KMS-11 (cell line): ENCODE data around the gene H3-3A.

Experiments used
- H2AFZ ChIP-seq: fragments of 200-600 bp; sonication (generic); 2 replicates; pipeline ENCODE4 v1.6.1; 2016; ENCODE audit warnings: antibody characterized with exemption, mixed run types, low read depth
- H3K27ac ChIP-seq: fragments of 200-600 bp; sonication (generic); 2 replicates; pipeline ENCODE4 v1.6.1; 2016; ENCODE audit warnings: mild to moderate bottlenecking, mixed run types
- H3K27me3 ChIP-seq: fragments of 200-600 bp; sonication (generic); 2 replicates; pipeline ENCODE4 v1.6.1; 2017; ENCODE audit warnings: mild to moderate bottlenecking, low read depth, mixed run types, moderate library complexity; ENCODE audit not compliant: insufficient read depth
- H3K36me3 ChIP-seq: fragments of 200-600 bp; sonication (generic); 2 replicates; pipeline ENCODE4 v1.6.1; 2017; ENCODE audit warnings: mild to moderate bottlenecking, mixed run types; ENCODE audit not compliant: insufficient read depth
- H3K4me1 ChIP-seq: fragments of 200-600 bp; sonication (generic); 2 replicates; pipeline ENCODE4 v1.6.1; 2016; ENCODE audit warnings: mild to moderate bottlenecking, low read depth, mixed run types; ENCODE audit not compliant: poor library complexity, severe bottlenecking
- H3K4me2 ChIP-seq: fragments of 200-600 bp; sonication (generic); 2 replicates; pipeline ENCODE4 v1.7.0; 2016; ENCODE audit warnings: mild to moderate bottlenecking, mixed run types
- H3K4me3 ChIP-seq: fragments of 200-600 bp; sonication (generic); IDR thresholded peaks from 2 replicates; pipeline ENCODE4 v1.6.1; 2017; ENCODE audit warnings: low read depth, low read length, mixed read lengths; ENCODE audit not compliant: insufficient read depth
- H3K79me2 ChIP-seq: fragments of 200-600 bp; sonication (generic); 2 replicates; pipeline ENCODE4 v1.6.1; 2016; ENCODE audit warnings: low read depth, mixed run types; ENCODE audit not compliant: insufficient read depth
- H3K9ac ChIP-seq: fragments of 200-600 bp; sonication (generic); 2 replicates; pipeline ENCODE4 v1.6.1; 2016; ENCODE audit warnings: mild to moderate bottlenecking, mixed run types
- H4K20me1 ChIP-seq: fragments of 200-600 bp; sonication (generic); 2 replicates; pipeline ENCODE4 v1.6.1; 2016; ENCODE audit warnings: mild to moderate bottlenecking, mixed run types; ENCODE audit not compliant: insufficient read depth
- CTCF ChIP-seq: fragments of 200-600 bp; sonication (generic); conservative IDR thresholded peaks from 2 replicates; pipeline ENCODE4 v1.6.1; 2017; ENCODE audit warnings: low read depth, mild to moderate bottlenecking, antibody characterized with exemption, low read length, moderate library complexity, mixed read lengths

The H3-3A gene

GRCh38 chr1:226069811-226070489 is 7.4 kb downstream of the H3-3A start:
- Histone ChIP-seq H3K79me2 (peaks cover 61% of the 10 kb centered on the region), H3K9ac (no peak overlapping the region), H3K4me1 (peaks cover 30% of the 10 kb centered on the region), H3K27me3 (no peaks in the 10 kb centered on the region), H3K4me2 (no peak overlapping the region), H3K4me3 (no peak overlapping the region), H3K36me3 (peaks cover 30% of the 10 kb centered on the region; the same call in 1 of the 2 replicates), H2AFZ (no peak overlapping the region), H3K27ac (no peak overlapping the region), H4K20me1 (peaks cover 60% of the 10 kb centered on the region)
- no peak for TF ChIP-seq CTCF

GRCh38 chr1:226072347-226072746 is 9.8 kb downstream of the H3-3A start:
- no peaks in the 10 kb centered on the region for H3K27me3 ChIP-seq
- H3K4me3 ChIP-seq = no peak overlapping the region
- H3K4me2 ChIP-seq = no peak overlapping the region
- H3K27ac ChIP-seq = no peak overlapping the region
- peaks cover 37% of the 10 kb centered on the region for H3K79me2 ChIP-seq
- no peak for TF ChIP-seq CTCF
- peaks cover 6% of the 10 kb centered on the region for H3K4me1 ChIP-seq
- peaks cover 19% of the 10 kb centered on the region; the same call in 1 of the 2 replicates for H3K36me3 ChIP-seq
- no peak overlapping the region for H2AFZ ChIP-seq
- H4K20me1 ChIP-seq = peaks cover 36% of the 10 kb centered on the region
- no peak overlapping the region for H3K9ac ChIP-seq

DNA sequence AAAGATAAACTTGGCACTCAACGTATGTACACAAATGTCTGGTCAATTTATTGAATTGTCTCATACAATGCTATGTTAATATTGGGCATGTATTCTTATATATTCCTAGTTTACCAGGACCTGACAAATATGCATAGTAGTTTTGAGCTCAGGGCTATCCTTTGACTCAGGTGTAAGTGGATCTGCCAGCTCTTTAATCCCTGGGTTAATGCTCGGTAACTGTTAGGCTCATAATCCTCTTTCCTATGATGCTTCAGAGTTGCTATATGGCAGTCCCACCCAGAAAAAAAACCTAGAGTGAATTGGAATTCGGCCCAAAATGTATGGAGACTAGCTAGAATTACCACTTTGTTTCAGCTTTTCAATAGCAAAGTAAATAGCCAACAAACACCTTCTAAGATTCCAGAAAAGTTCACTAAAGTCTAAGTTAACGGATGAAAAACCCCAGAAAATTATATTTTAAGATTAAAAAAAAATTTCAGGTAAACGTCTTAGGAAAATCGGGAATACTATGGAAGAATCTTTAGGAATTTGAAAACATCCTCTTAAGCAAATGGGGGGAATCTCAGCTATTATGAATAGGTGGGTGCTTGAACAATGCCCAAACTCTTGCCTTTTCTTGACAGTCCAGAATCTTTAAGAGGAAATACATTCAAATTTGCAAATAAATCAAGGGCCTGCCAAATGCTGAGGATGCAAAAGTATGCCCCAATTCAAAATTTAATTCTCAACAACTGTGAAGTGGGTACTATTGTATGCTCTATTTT is 10.9 kb downstream of the H3-3A start:
- Histone ChIP-seq H4K20me1 (peaks cover 27% of the 10 kb centered on the region), H2AFZ (no peak overlapping the region), H3K4me2 (no peak overlapping the region), H3K4me1 (no peaks in the 10 kb centered on the region), H3K36me3 (peaks cover 18% of the 10 kb centered on the region; the same call in 1 of the 2 replicates), H3K27ac (no peak overlapping the region), H3K4me3 (no peak overlapping the region), H3K79me2 (peaks cover 27% of the 10 kb centered on the region), H3K9ac (no peak overlapping the region), H3K27me3 (no peaks in the 10 kb centered on the region)
- no peak for TF ChIP-seq CTCF

- TF ChIP-seq CTCF = no peak
- peaks cover 18% of the 10 kb centered on the region; the same call in 1 of the 2 replicates for H3K36me3 ChIP-seq
- no peak overlapping the region for H3K4me2 ChIP-seq
- peaks cover 20% of the 10 kb centered on the region for H4K20me1 ChIP-seq
- H3K27me3 ChIP-seq = no peaks in the 10 kb centered on the region
- H3K27ac ChIP-seq = no peak overlapping the region
- H2AFZ ChIP-seq = no peak overlapping the region
- H3K4me1 ChIP-seq = no peaks in the 10 kb centered on the region
- H3K79me2 ChIP-seq = peaks cover 20% of the 10 kb centered on the region
- H3K4me3 ChIP-seq = no peak overlapping the region
- no peak overlapping the region for H3K9ac ChIP-seq
Measured at GRCh38 chr1:226074046-226074445, 11.5 kb downstream of the H3-3A start.
